Left lobe of liver (tissue), 2 donors: ENCODE data around the gene EFHC1. TPM values are rescaled to one million over a fixed set of nuclear protein-coding genes. Genes with fewer than 3 reads are reported as not detected.

ENCODE experiments used
- ATAC-seq: fragments of 200-7000 bp; cut with Tn5 transposase; one replicate; pipeline ENCODE4 v1.9.1; 2020; ENCODE audit warnings: mild to moderate bottlenecking, moderate library complexity
- DNase-seq: peaks from one replicate; pipeline ENCODE4 v3.0.0-alpha.2; 2020; ENCODE audit warnings: low spot score
- total RNA-seq: library from RNA; stranded (reverse); gene quantifications from one replicate; pipeline ENCODE4 v1.2.1, GENCODE V29; 2021
- donor health status: DM: no; HTN: no; CAD: no; lungs with moderate emphysema.
- donor health status: DM: no; HTN: yes; CAD: no.

The EFHC1 gene
- total RNA-seq, 1 donor from 2014 or later: 3.9 TPM

DNA sequence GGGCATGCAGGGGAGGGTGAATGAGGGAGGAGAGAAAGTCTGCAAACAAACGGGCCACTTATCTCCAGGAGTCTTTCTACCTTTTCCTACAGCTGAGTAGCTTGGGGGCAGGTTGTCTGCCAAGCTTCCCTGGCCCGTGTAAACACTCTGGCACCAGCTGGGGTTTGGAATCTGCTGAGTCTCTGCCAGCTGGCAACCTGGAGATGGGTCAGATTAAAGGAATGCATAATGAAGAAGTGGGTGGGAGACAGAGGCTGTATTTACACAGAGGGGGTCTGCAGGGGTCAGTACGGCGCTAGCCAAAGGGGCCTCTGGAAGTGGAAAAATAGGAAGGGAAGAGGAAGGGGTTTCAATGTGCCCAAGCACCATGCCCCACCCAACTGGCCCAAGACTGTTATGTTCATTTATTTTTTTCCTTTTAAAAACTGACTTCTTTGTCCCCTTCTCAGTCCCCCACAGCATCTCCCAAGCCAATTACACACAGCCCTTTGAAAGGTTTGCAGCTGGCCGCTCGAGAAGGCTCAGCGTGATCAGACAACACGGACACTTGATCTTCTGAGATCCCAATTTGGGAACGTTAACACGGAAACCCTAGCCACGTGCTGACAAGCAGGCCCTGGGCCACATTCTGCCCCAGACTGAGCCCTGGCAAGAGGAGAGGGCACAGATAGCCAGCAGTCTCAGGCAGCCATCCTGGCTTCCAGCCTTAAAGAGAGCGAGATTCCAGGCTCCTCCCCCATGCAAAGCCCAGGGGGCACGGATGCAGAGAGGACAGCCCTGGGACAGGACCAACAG is 131.5 kb downstream of the EFHC1 start:
- peak; percentile 91 for DNase-seq
- peak; percentile 87 for ATAC-seq

DNA sequence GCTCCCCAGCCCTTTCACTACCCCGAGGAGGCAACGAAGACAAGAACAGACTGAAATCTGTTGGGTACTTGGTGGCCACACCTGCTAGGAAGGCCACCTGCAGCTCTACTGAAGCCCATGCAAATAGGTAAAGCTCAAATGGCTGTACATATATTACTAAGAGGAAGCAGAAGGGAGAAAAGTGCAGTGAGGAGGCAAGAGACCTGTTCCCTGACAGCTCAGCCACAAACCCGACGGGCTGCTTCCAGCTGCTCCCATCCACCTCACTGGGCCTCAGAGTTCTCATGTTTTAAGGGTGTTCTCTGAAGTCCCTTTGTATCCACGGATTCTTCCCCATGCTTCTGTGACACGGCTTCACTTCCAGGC is 132.1 kb downstream of the EFHC1 start:
- DNase-seq (no peak), ATAC-seq (no peak)

DNA sequence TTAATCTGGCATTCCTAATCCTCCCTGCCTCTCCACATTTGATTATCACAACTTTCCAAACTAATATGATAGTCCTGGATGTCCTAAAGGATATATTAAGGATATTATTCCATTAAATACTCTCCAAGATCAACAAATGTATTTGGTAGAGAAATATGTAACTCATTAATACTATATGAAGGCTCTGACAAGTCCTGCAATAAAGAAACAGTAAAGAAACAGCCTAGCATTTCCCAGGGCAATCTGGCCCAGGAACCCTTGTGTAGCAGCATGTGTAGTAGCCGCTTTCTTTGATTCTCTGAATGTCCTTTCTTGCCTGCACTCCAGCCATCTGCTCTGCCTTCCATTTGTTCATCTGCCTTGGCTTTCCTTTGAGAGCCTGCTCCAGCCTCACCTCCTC is 133.0 kb downstream of the EFHC1 start:
- DNase-seq: no peak
- ATAC-seq: no peak

- ATAC-seq (no peak), DNase-seq (no peak)
These were observed 133.6 kb downstream of the EFHC1 start for GRCh38 chr6:52553719-52554118.

DNA sequence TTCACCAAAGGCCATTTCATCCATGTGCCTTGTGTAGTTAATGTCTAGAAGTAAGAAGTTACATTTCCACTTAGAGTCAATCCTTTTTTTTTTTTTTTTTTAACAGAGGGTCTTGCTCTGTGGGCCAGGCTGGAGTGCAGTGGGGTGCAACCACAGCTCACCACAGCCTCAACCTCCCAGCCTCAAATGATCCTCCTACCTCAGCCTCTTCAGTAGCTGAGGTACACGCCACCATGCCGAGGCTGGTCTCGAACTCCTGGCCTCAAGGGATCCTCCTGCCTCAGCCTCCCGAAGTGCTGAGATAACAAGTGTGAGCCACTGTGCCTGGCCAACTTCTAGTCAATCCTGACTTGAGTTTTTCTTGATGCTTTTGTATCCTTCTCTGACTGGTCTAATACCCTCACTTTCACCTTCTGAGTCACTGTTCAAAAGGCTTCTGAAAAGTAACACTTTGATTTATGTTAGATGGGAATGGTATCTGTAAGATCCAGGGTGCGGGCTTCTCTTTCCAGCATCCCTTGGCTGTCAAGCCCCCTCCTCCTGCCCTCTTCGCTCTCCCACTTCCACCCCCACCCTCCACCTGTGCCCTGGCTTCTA is 134.6 kb downstream of the EFHC1 start:
- no peak for ATAC-seq
- DNase-seq: no peak

- no peak for DNase-seq
- ATAC-seq: no peak
These were observed 135.5 kb downstream of the EFHC1 start for GRCh38 chr6:52555518-52556233.

- ATAC-seq (no peak), DNase-seq (no peak)
These were observed 137.5 kb downstream of the EFHC1 start for GRCh38 chr6:52557389-52558265.

GRCh38 chr6:52558266-52559000 is 138.3 kb downstream of the EFHC1 start:
- DNase-seq (no peak), ATAC-seq (no peak)

GRCh38 chr6:52560462-52560861 is 140.3 kb downstream of the EFHC1 start:
- peak; percentile 90 for ATAC-seq
- no peak for DNase-seq

DNA sequence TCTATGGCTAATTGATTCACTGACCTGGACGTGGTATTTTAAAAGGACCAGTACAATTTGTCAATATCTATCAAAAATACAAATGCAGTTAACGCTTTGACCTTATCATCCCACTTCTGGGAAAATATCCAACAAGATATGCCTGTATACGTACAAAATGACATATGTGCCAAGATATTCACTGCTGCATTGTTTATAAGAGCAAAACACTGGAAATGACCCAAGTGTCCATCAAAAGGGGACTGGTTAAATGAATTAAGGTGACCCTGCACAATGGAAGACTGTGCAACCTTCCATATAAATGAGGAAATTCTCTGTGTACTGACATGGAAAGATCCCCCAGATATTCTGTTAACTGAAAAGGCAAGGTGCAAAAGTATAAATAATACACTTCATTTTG is 142.8 kb downstream of the EFHC1 start:
- ATAC-seq: no peak

DNA sequence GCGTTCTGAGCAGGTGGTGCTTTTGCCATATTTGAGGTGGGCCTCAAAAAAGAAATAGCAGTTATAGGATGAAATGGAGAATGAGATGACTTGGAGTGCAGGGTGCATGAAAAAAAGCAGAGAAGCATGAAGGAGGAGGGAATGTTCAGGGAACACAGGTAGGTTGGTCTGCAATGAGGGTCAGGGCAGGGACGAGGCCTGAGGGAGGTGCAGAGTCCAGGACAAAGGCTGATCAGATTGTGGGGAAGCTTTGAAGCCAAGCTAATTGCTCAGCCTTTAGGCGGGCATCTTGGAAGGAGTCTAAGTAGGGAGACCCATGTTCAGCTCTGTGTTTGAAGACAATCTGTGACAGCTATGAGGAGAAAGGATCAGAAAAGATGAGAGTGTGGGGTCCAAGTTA is 144.7 kb downstream of the EFHC1 start:
- ATAC-seq (peak; percentile 65), DNase-seq (no peak)

More for the DNA sequence above, 142.8 kb downstream of the EFHC1 start:
- DNase-seq: no peak

DNA sequence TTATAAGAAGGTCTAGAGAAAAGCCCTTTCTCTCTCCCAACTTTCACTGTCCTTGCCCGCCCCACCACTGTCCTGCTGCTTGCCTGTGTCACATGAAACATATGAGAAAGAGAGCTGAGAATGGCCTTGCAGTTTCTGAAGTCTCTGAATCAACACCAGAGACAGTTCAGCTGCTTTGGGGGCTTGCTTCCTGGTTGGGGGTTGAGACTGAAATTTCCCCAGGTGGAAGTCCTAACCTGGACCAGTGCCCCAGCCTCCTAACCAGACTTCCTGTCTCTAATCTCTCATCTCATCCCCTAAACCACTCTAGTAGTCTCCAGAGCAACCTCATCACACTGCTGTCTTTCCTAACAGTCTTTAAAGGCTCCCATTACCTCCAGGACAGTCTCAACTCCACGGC is 146.1 kb downstream of the EFHC1 start:
- DNase-seq (no peak), ATAC-seq (no peak)

DNA sequence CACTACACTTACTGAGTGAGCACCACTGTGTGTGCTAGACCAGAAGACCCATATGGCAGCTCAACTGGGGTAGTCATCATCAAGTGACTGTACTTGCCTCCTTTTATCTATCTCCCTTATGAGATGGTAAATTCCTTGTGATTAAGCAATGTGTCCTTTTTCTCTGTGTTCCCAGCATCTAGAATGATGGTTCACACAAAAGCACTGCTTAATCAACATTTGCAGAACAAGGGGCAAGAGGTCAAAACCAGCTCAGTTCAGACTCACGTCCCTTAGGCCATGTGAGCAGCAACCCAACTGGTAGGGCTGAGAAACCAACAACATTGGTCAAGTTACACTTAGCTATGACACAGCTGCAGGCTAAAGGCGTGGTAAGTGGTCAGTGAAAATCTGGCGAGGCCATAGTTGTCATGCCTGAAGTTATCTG is 146.7 kb downstream of the EFHC1 start:
- no peak for DNase-seq

GRCh38 chr6:52568320-52568719 is 148.2 kb downstream of the EFHC1 start:
- ATAC-seq: peak; percentile 9

More for the DNA sequence above, 146.7 kb downstream of the EFHC1 start:
- peak; percentile 79 for ATAC-seq

DNA sequence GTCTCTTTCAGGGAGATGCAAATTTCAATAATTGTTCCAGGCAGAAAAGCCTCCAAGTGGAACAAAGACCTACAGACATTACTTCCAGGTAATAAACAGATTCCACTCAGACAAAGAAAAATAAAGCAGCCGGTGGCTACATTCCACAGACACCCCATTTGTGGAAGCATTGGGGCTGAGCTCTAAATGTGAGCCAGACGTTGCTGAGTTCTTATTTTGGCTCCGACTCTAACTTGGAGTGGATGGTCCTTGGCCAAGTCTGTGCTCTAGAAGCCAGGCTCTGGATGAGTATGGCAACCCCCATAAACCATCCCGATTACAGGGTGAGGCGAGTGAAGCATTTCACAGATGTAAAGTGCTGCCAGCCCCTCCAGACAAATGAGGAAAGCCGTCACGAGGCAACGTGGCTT is 150.2 kb downstream of the EFHC1 start:
- DNase-seq (no peak), ATAC-seq (no peak)

More at GRCh38 chr6:52568320-52568719, 148.2 kb downstream of the EFHC1 start:
- no peak for DNase-seq

- ATAC-seq (no peak), DNase-seq (no peak)
These were observed 151.1 kb downstream of the EFHC1 start for GRCh38 chr6:52571099-52571755.

- DNase-seq: no peak
- no peak for ATAC-seq
These were observed 152.4 kb downstream of the EFHC1 start for GRCh38 chr6:52572536-52572935.

DNA sequence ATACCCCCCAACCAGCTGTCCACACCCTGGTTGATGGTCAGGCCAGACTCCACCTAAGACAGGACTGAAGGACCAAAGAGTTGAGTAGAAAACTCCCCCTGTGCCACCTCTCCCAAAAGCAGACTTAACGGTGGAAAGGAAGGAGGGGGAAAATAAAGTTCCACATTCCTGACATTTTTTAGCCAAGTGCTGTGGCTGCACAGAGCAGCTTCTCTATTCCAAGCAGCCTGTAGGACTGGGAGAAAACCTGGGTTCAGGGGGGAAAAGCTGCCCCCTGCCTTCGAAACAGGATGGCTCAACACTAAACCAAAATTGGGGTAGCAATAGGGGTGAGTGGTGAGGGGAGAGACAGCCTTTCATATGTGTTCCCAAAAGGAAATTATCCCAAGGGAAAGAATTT is 153.2 kb downstream of the EFHC1 start:
- ATAC-seq (no peak), DNase-seq (no peak)
